Stimulated activated CD8-positive, alpha-beta memory T cell treated with anti-CD3 and anti-CD28 coated beads, Interleukin-12 subunit alpha, Interleukin-12 subunit beta, amount 100 ng/mL, for 4 hours (primary cell): ENCODE data around the gene TMEM8B.

Experiments
- DNase-seq: peaks from one replicate; pipeline ENCODE4 v3.0.0-alpha.2; 2020; ENCODE audit warnings: low read depth

TMEM8B gene

GRCh38 chr9:35812025-35812602 is 16.9 kb upstream of the TMEM8B start, which contains the start of gene SPAG8:
SPAG8 (minus strand) TSS chr9:35812262; CDS start chr9:35812147, 115 bp downstream.
- DNase-seq = peak; percentile 85

GRCh38 chr9:35813434-35814105 is 15.5 kb upstream of the TMEM8B start:
- DNase-seq = no peak

GRCh38 chr9:35814106-35814840 is 14.8 kb upstream of the TMEM8B start:
- no peak for DNase-seq

DNA sequence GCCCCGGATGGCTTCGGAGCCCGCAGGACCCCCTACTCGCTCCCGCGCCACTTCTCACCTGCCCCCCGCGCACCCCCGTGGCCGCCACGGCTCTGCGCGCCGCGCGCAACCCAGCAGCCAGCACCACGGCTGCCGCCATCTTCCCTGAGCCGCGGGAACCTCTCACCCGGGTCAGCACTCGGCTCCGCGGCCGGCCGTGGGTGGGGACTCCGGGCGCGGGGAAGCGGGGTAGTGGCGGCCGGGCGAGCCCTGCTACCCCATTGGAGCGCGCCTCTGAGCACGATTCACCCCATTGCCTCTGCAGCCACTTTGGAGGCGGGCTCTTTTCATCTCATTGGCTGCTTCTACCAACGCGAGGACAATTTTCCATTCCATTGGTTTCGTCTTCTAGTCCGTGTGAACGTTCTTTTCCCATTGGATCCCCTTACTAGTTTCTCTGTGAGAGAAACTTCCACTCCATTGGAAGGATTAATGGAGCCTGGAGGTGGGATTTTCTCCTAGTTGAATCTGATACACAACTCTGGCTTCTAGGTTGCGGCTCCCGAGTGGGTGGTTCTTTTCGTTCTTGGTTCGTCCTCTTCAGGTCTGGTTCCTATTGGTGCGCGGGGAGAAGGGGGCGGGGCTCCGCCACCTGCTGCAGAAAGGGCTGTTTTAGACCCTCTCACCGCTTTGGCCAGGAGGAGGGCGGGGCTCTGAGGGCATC is 14.0 kb upstream of the TMEM8B start, which contains the start of gene HINT2:
Gene HINT2, minus strand, starts transcription at position 202 of the 703 bp plus-strand sequence. Its CDS starts 63 bp downstream, at position 139.
- peak; percentile 94 for DNase-seq

- DNase-seq = no peak
Measured at GRCh38 chr9:35816708-35817107, 12.3 kb upstream of the TMEM8B start.

GRCh38 chr9:35818341-35818740 is 10.7 kb upstream of the TMEM8B start:
- DNase-seq = no peak

DNA sequence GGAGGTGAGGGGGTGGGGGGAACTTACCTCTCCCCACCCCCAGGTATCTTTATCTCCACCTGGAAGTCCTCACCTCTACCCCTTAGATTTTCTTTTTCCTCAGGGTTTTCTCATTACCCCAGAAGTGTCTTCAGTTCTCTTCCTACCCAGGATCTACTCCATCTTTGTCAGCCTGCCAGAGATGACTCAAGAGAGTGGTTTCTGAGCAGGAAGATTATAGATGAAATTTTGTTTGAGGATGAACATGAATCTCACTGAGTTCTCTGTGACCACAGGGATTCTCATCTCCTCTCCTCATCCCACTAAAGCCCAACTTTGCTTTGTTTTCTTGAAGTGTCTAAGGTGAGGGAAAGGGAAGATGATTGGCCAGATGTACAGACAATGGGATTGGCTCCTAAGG is 9.0 kb upstream of the TMEM8B start:
- no peak for DNase-seq

DNA sequence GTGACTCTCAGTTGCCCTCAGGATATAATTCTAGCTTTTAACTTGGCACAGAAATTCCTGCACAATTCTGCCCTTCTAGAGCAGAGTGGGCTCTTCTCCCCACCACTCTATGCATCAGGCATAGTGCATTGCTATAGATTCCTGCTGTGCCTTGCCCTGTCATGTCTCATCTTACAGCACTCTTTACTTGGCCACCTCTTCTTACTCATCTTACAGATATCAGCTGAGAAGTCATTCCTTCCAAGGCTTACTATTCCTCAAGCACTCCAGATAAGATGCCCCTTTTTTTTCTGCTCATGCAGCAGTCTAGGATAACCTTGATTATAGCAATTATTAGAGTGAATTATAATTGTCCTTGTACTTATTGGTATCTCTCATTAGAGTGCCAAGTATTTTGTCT is 6.1 kb upstream of the TMEM8B start:
- DNase-seq = no peak

GRCh38 chr9:35826071-35826701 is 2.8 kb upstream of the TMEM8B start:
- no peak for DNase-seq

DNA sequence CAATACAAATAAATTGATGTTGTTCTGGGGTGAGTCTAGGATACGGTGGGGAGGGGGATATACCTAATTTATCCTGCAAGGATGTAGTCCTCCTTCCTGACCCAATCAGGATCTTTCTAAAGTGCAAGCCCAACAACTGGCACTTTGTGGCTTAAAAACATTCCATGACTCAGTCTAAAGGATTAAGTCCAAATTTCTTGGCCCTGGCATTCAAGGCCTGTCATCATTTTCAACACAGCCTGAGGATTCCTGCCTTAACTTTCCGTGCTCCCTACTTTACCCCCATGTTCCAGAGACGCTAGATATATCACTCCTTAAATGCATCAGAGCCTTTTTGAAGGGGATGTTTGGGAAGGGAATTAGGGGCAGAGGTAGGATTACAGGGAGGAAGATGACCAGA is 1.5 kb upstream of the TMEM8B start:
- DNase-seq = no peak

GRCh38 chr9:35828716-35829083 is 328 bp upstream of the TMEM8B start, which contains the start of gene FAM221B:
FAM221B (minus strand) TSS chr9:35828732; CDS start chr9:35826161, 2,571 bp downstream.
- no peak for DNase-seq

GRCh38 chr9:35829764-35830096 is 702 bp downstream of the TMEM8B start:
- DNase-seq = no peak

- no peak for DNase-seq
Measured at GRCh38 chr9:35831040-35831439, 2.0 kb downstream of the TMEM8B start.

DNA sequence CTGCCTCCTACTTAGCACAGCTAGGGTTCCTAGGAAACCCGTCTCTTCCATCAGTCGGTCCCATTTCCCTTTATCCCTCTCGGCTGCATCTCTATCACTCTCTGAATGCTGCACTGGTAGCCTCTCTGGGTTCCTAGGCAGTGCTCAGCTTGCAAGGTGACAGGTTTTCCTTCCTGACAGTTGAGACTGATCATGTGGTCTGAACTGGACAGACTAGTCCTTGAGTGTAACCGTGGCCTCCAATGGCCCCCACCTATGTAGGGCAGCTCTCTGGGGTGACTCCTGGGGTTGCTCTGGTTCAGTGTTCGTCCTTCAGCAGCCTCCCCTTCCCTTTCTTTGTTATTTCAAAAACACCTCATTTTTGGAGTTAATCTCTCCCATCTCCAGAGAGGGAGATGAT is 3.8 kb downstream of the TMEM8B start:
- DNase-seq = no peak

- DNase-seq = no peak
Measured at GRCh38 chr9:35834260-35835215, 5.5 kb downstream of the TMEM8B start.

DNA sequence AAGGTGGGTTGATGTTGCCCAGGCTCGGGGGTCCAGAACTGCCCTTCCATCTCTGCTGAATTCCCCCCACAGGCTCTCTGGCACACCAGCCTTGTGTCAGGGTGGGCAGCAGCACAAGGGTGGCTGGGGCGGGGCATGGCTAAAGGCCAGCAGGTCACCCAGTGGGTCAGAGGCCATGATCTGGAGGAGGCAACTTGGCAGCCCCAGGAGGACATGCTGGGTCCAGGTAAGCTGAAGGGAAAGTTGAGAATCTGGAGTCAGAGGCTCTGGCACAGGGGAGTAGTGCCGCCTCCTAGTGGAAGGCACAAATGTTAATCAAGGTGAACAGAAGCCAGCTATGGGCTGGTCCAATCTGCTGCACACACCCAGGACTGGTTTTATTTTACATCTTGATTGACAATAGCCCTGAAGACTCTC is 6.2 kb downstream of the TMEM8B start:
- DNase-seq = no peak

DNA sequence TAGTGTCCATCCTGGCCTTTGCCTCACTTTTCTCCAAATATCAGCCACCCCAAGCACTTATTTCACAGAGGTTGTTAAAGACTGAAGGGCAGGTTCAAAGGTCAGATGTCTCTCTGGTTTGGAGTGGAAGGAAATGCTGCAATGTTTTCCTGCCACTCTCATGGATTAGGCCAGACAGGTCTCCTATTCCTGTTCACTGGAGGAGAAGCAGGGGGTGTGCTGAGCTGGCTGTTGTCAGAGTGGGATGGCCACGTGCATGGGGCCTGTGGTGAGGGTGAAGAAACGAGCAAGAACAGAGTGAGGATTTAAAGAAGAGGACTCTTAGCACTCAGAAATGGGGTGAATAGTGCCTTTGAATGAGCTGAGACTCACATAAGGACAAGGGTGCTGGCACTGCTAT is 6.7 kb downstream of the TMEM8B start:
- no peak for DNase-seq

- DNase-seq = no peak
Measured at GRCh38 chr9:35836595-35836994, 7.6 kb downstream of the TMEM8B start.

GRCh38 chr9:35839926-35840325 is 10.9 kb downstream of the TMEM8B start:
- no peak for DNase-seq

DNA sequence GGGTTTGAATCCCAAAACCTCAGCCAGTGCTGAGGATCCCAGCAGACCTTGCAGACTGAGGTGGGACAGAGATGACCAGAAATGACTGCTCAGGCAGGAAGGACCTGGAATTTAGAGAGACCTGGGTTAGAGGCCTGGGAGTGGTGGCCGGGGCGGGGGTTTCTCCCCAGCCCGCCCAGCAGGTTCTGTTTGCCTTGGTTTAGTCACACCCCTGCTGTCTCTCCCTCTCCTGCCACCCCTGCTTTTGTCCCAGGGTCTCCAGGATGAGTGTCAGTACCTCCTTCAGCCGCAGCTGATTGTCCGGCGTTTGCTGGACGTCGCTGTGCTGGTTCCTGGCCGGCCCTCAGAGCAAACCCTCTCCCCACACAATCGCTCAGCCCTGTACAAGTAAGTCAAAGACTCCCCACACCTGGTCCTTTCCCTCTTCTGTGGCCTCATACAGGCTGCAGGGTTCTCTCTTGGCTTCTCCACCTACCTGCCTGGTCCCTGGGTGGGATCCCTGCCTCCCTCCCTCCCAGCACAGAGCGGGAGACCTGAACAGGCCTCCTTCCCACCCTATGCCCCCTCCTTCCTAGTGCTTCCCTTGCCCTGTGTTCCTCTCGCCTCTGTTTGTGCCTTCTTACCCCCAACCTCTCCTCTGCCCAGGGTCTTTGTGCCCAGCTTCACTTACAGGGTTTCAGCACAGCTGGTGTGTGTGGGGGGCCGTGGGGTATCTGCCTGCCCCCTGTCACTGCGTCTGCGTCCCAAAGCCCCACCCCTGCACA is 12.0 kb downstream of the TMEM8B start:
- DNase-seq = no peak
